ENCODE measurements around the gene FBXL16. TPM values are rescaled to one million over a fixed set of nuclear protein-coding genes. Genes with fewer than 3 reads are reported as not detected.

The FBXL16 gene
- total and polyA plus RNA-seq, 2 of the 13 experiments (the other 11 are each of a cell fraction or from before 2014, with no cell fraction given) = 0.22 to 2.0 TPM

DNA sequence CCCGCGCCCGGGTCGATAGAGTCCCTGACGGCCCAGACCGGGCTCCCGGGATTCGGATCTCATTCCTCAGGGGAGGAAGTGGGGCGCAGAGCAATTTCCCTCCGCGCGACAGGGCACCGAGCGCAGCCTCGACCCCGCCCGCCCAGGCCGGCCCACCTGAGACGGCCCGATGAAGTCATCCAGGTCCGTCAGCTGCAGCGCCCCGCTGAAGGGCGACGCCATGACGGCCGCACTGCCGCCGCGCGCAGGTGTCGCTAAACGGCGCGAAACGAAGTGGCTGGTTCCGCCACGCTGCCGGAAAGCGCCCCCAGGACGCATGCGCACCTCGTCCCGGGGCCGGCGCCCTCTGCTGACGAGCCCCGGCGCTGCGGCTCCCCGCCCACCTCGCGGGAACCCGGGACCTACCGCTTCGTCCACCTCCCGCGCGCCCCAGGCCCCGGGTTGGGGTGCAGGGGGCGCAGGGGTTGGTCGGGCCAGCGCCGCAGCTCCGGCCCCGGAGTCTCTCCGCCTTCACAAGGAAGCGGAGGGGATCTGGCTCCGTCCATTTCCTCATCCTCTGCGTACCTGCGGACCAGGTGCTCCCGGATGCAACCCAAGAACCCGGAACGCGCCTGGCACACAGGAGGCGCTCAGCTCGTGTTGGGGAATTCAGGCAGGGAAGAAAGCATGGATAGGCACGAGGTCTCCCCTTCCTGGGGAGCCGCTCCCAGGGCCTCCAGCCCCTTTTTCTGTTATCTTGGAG is 35.3 kb upstream of the FBXL16 start, which contains the start of gene CIAO3 (continued):
- TF ChIP-seq, protein P1, sequence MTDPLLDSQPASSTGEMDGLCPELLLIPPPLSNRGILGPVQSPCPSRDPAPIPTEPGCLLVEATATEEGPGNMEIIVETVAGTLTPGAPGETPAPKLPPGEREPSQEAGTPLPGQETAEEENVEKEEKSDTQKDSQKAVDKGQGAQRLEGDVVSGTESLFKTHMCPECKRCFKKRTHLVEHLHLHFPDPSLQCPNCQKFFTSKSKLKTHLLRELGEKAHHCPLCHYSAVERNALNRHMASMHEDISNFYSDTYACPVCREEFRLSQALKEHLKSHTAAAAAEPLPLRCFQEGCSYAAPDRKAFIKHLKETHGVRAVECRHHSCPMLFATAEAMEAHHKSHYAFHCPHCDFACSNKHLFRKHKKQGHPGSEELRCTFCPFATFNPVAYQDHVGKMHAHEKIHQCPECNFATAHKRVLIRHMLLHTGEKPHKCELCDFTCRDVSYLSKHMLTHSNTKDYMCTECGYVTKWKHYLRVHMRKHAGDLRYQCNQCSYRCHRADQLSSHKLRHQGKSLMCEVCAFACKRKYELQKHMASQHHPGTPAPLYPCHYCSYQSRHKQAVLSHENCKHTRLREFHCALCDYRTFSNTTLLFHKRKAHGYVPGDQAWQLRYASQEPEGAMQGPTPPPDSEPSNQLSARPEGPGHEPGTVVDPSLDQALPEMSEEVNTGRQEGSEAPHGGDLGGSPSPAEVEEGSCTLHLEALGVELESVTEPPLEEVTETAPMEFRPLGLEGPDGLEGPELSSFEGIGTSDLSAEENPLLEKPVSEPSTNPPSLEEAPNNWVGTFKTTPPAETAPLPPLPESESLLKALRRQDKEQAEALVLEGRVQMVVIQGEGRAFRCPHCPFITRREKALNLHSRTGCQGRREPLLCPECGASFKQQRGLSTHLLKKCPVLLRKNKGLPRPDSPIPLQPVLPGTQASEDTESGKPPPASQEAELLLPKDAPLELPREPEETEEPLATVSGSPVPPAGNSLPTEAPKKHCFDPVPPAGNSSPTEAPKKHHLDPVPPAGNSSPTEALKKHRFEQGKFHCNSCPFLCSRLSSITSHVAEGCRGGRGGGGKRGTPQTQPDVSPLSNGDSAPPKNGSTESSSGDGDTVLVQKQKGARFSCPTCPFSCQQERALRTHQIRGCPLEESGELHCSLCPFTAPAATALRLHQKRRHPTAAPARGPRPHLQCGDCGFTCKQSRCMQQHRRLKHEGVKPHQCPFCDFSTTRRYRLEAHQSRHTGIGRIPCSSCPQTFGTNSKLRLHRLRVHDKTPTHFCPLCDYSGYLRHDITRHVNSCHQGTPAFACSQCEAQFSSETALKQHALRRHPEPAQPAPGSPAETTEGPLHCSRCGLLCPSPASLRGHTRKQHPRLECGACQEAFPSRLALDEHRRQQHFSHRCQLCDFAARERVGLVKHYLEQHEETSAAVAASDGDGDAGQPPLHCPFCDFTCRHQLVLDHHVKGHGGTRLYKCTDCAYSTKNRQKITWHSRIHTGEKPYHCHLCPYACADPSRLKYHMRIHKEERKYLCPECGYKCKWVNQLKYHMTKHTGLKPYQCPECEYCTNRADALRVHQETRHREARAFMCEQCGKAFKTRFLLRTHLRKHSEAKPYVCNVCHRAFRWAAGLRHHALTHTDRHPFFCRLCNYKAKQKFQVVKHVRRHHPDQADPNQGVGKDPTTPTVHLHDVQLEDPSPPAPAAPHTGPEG (CRISPR knock-in tag; IDR thresholded peaks at IDR 0.05) = no peak; the same call in 1 of the 2 replicates
- TF ChIP-seq, protein P2, sequence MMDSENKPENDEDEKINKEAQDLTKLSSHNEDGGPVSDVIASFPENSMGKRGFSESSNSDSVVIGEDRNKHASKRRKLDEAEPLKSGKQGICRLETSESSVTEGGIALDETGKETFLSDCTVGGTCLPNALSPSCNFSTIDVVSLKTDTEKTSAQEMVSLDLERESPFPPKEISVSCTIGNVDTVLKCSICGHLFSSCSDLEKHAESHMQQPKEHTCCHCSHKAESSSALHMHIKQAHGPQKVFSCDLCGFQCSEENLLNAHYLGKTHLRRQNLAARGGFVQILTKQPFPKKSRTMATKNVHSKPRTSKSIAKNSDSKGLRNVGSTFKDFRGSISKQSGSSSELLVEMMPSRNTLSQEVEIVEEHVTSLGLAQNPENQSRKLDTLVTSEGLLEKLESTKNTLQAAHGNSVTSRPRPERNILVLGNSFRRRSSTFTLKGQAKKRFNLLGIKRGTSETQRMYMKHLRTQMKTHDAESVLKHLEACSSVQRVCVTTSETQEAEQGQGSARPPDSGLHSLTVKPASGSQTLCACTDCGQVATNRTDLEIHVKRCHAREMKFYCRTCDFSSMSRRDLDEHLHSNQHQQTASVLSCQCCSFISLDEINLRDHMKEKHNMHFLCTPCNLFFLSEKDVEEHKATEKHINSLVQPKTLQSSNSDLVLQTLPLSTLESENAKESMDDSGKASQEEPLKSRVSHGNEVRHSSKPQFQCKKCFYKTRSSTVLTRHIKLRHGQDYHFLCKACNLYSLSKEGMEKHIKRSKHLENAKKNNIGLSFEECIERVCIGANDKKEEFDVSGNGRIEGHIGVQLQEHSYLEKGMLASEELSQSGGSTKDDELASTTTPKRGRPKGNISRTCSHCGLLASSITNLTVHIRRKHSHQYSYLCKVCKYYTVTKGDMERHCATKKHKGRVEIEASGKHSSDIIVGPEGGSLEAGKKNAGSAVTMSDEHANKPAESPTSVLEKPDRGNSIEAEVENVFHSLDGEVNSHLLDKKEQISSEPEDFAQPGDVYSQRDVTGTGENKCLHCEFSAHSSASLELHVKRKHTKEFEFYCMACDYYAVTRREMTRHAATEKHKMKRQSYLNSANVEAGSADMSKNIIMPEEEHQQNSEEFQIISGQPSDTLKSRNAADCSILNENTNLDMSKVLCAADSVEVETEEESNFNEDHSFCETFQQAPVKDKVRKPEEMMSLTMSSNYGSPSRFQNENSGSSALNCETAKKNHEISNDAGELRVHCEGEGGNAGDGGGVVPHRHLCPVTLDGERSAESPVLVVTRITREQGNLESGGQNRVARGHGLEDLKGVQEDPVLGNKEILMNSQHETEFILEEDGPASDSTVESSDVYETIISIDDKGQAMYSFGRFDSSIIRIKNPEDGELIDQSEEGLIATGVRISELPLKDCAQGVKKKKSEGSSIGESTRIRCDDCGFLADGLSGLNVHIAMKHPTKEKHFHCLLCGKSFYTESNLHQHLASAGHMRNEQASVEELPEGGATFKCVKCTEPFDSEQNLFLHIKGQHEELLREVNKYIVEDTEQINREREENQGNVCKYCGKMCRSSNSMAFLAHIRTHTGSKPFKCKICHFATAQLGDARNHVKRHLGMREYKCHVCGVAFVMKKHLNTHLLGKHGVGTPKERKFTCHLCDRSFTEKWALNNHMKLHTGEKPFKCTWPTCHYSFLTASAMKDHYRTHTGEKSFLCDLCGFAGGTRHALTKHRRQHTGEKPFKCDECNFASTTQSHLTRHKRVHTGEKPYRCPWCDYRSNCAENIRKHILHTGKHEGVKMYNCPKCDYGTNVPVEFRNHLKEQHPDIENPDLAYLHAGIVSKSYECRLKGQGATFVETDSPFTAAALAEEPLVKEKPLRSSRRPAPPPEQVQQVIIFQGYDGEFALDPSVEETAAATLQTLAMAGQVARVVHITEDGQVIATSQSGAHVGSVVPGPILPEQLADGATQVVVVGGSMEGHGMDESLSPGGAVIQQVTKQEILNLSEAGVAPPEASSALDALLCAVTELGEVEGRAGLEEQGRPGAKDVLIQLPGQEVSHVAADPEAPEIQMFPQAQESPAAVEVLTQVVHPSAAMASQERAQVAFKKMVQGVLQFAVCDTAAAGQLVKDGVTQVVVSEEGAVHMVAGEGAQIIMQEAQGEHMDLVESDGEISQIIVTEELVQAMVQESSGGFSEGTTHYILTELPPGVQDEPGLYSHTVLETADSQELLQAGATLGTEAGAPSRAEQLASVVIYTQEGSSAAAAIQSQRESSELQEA (CRISPR knock-in tag; IDR thresholded peaks at IDR 0.05; ENCODE audit: not compliant biosample characterization) = peak; percentile 86
- TF ChIP-seq, protein P3, sequence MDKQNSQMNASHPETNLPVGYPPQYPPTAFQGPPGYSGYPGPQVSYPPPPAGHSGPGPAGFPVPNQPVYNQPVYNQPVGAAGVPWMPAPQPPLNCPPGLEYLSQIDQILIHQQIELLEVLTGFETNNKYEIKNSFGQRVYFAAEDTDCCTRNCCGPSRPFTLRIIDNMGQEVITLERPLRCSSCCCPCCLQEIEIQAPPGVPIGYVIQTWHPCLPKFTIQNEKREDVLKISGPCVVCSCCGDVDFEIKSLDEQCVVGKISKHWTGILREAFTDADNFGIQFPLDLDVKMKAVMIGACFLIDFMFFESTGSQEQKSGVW (CRISPR knock-in tag; IDR thresholded peaks at IDR 0.05; ENCODE audit: borderline replicate concordance) = peak; percentile 74; the same call in 1 of the 2 replicates
- TF ChIP-seq ZNF773 (CRISPR knock-in tag; IDR thresholded peaks at IDR 0.05; ENCODE audit: borderline replicate concordance) (no peak), ZNF678 (CRISPR knock-in tag; IDR thresholded peaks at IDR 0.05) (no peak), LCORL (IDR thresholded peaks at IDR 0.05) (no peak), LCORL (CRISPR knock-in tag; IDR thresholded peaks at IDR 0.05) (peak; percentile 75), NBN (conservative IDR thresholded peaks at IDR 0.05) (no peak), POLR2A (IDR thresholded peaks at IDR 0.05; ENCODE audit: insufficient read depth in 1 of 2, low read depth in 2 of 2, low read length in 2 of 2) (peak; percentile 50 to 68; a peak in 3 of 4 replicates), SIX1 (CRISPR knock-in tag; IDR thresholded peaks at IDR 0.05; ENCODE audit: borderline replicate concordance) (no peak), SMAD1 (CRISPR knock-in tag; IDR thresholded peaks at IDR 0.05; ENCODE audit: borderline replicate concordance, low read depth) (0 out of 2 replicates have a peak, but pooled peaks have one; percentile 10), TRIM24 (CRISPR knock-in tag; IDR thresholded peaks at IDR 0.05) (no peak), ZNF747 (CRISPR knock-in tag; IDR thresholded peaks at IDR 0.05; ENCODE audit: borderline replicate concordance) (peak; percentile 78; the same call in 1 of the 2 replicates), ZBTB21 (CRISPR knock-in tag; IDR thresholded peaks at IDR 0.05) (peak; percentile 83), ZNF782 (CRISPR knock-in tag; IDR thresholded peaks at IDR 0.05; ENCODE audit: borderline replicate concordance) (no peak)
